Gastroesophageal sphincter (tissue), 3 donors: ENCODE data around the gene NDUFS1.

Experiments used
- CTCF ChIP-seq, 4 experiments: fragments of 200-600 bp in 2 of 4; fragments of 450-650 bp in 2 of 4; sonication (generic) in 1 of 4; IDR thresholded peaks; one replicate each; pipeline ENCODE4 v1.5.1; 2017 to 2019; ENCODE audit warnings: antibody characterized with exemption in 4 of 4, mild to moderate bottlenecking in 2 of 4, moderate library complexity in 2 of 4
- EP300 ChIP-seq: sonication (generic); formaldehyde crosslinking; IDR thresholded peaks from one replicate; pipeline ENCODE4 v1.6.1; 2017; ENCODE audit warnings: antibody characterized with exemption, mild to moderate bottlenecking
- POLR2A ChIP-seq, 2 donors: fragments of 450-650 bp; IDR thresholded peaks; one replicate each; pipeline ENCODE4 v1.6.1; 2017; ENCODE audit warnings: antibody characterized with exemption in 2 of 2, mild to moderate bottlenecking in 2 of 2, moderate library complexity in 1 of 2
- POLR2AphosphoS5 ChIP-seq: sonication (generic); formaldehyde crosslinking; IDR thresholded peaks from one replicate; pipeline ENCODE4 v1.6.1; 2017; ENCODE audit warnings: antibody characterized with exemption

GRCh38 chr2:206158563-206159345, 490 bp downstream of the NDUFS1 start:
- TF ChIP-seq CTCF (IDR thresholded peaks at IDR 0.05) (peak in 1 of 4 experiments; percentile 7), POLR2AphosphoS5 (no peak), POLR2A (IDR thresholded peaks at IDR 0.05) (no peak), EP300 (no peak)
